Hematopoietic multipotent progenitor cell treated with erythropoietin and hydrocortisone succinate and interleukin-3 and kit ligand, for 4 days (in vitro differentiated cells): ENCODE data around the gene AGMAT.

ENCODE experiments used
- DNase-seq: peaks from one replicate; pipeline ENCODE4 v3.0.0-alpha.2; 2015

AGMAT gene

GRCh38 chr1:15584489-15585363 is at the start of gene AGMAT:
Gene AGMAT (minus strand): TSS chr1:15585051. CDS start chr1:15584967, 84 bp downstream.
- DNase-seq, result peak; percentile 88

- DNase-seq, result no peak
These were observed 49.0 kb upstream of the AGMAT start for GRCh38 chr1:15633756-15634420.

- peak; percentile 84 for DNase-seq
These were observed 43.2 kb upstream of the AGMAT start for GRCh38 chr1:15628003-15628402.

GRCh38 chr1:15627343-15627988 is 42.6 kb upstream of the AGMAT start:
- DNase-seq, result peak; percentile 58

GRCh38 chr1:15626269-15626950 is 41.6 kb upstream of the AGMAT start:
- DNase-seq, result no peak

- no peak for DNase-seq
These were observed 40.4 kb upstream of the AGMAT start for GRCh38 chr1:15625056-15625917.

GRCh38 chr1:15624133-15624714 is 39.4 kb upstream of the AGMAT start:
- DNase-seq, result no peak

- DNase-seq, result no peak
These were observed 38.6 kb upstream of the AGMAT start for GRCh38 chr1:15623435-15623834.

- DNase-seq, result peak; percentile 56
These were observed 38.0 kb upstream of the AGMAT start for GRCh38 chr1:15622712-15623373.

- DNase-seq, result no peak
These were observed 37.1 kb upstream of the AGMAT start for GRCh38 chr1:15621975-15622374.

GRCh38 chr1:15620902-15621682 is 36.2 kb upstream of the AGMAT start:
- DNase-seq, result no peak

- DNase-seq, result no peak
These were observed 35.3 kb upstream of the AGMAT start for GRCh38 chr1:15620155-15620545.

GRCh38 chr1:15618655-15619525 is 34.0 kb upstream of the AGMAT start:
- DNase-seq, result peak; percentile 28

- no peak for DNase-seq
These were observed 33.3 kb upstream of the AGMAT start for GRCh38 chr1:15618077-15618654.

GRCh38 chr1:15617173-15618076 is 32.6 kb upstream of the AGMAT start, which contains the start of gene DDI2:
Gene DDI2 (plus strand): TSS chr1:15617458. CDS start chr1:15617671, 213 bp downstream.
- peak; percentile 99 for DNase-seq

GRCh38 chr1:15616373-15617172 is 31.7 kb upstream of the AGMAT start:
- no peak for DNase-seq

- DNase-seq, result no peak
These were observed 25.3 kb upstream of the AGMAT start for GRCh38 chr1:15610167-15610566.
